Skeletal muscle tissue (tissue), 4 donors: ENCODE data around the gene PADI2. TPM values are rescaled to one million over a fixed set of nuclear protein-coding genes. Genes with fewer than 3 reads are reported as not detected.

Experiments
- H3K27ac ChIP-seq: one replicate; pipeline ENCODE4 v1.7.0; 2013; ENCODE audit warnings: mild to moderate bottlenecking, low read depth, low read length, inconsistent platforms
- H3K27me3 ChIP-seq, 3 donors: one replicate each; pipeline ENCODE4 v1.7.0; 2013; ENCODE audit warnings: low read length in 3 of 3; ENCODE audit not compliant: control insufficient read depth in 3 of 3, insufficient read depth in 3 of 3
- H3K36me3 ChIP-seq, 3 donors: one replicate each; pipeline ENCODE4 v1.7.0; 2013; ENCODE audit warnings: low read length in 3 of 3; ENCODE audit not compliant: control insufficient read depth in 3 of 3, insufficient read depth in 3 of 3
- H3K4me1 ChIP-seq, 3 donors: one replicate each; pipeline ENCODE4 v1.7.0; 2013; ENCODE audit warnings: low read length in 3 of 3, mild to moderate bottlenecking in 3 of 3; ENCODE audit not compliant: control insufficient read depth in 3 of 3, insufficient read depth in 3 of 3
- H3K4me3 ChIP-seq, 3 donors: one replicate each; pipeline ENCODE4 v1.7.0; 2013; ENCODE audit warnings: low read length in 3 of 3
- H3K9ac ChIP-seq, 3 donors: one replicate each; pipeline ENCODE4 v1.7.0; 2013; ENCODE audit warnings: low read length in 3 of 3, mild to moderate bottlenecking in 3 of 3, moderate library complexity in 2 of 3, low read depth in 1 of 3
- H3K9me3 ChIP-seq, 3 donors: one replicate each; pipeline ENCODE4 v1.7.0; 2013; ENCODE audit warnings: low read length in 3 of 3; ENCODE audit not compliant: control insufficient read depth in 3 of 3
- total RNA-seq: library from RNA; depleted of rRNA; stranded (reverse); fragments of >200 nt; gene quantifications from one replicate; pipeline ENCODE4 v1.2.3, GENCODE V29; 2014
- donor health status: Osteomylitis.

PADI2 gene
- total RNA-seq, 1 donor from 2014 or later, result 33.9 TPM

DNA sequence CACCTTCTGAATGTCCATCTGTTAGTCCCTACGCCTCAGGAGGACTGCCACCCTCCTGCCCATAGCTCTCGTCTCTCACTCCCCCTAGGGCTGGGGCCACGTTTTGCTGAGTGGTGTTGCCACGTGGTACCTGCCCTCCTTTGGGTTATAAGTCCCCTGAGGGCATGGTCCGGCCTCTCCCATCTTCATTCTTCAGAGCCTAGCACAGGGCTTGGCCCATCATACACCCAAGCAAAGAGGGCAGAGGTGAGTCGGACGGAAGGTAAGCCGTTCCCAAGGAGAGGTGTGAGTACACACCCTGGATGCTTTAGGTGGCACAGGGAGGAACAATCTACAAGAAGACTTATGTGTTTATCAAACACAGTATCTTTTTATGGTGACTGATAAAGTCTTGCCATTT is 10.9 kb downstream of the PADI2 start:
- Histone ChIP-seq H3K9ac (no peak overlapping the region), H3K4me1 (peaks cover 44 to 60% (median 50%) of the 10 kb centered on the region in 3 donors), H3K27me3 (peaks cover 0 to 2% (median 0%) of the 10 kb centered on the region in 3 donors), H3K4me3 (no peak overlapping the region), H3K9me3 (no peaks in the 10 kb centered on the region), H3K27ac (peak overlapping the region; percentile 30), H3K36me3 (peaks cover 12 to 24% (median 18%) of the 10 kb centered on the region in 3 donors)

- H3K27me3 ChIP-seq, result peaks cover 0 to 2% (median 0%) of the 10 kb centered on the region in 3 donors
- no peaks in the 10 kb centered on the region for H3K9me3 ChIP-seq
- no peak overlapping the region for H3K4me3 ChIP-seq
- peaks cover 34 to 56% (median 50%) of the 10 kb centered on the region in 3 donors for H3K4me1 ChIP-seq
- H3K27ac ChIP-seq, result no peak overlapping the region
- peaks cover 19 to 32% (median 31%) of the 10 kb centered on the region in 3 donors for H3K36me3 ChIP-seq
- H3K9ac ChIP-seq, result no peak overlapping the region
These were observed 14.5 kb downstream of the PADI2 start for GRCh38 chr1:17104782-17105181.

DNA sequence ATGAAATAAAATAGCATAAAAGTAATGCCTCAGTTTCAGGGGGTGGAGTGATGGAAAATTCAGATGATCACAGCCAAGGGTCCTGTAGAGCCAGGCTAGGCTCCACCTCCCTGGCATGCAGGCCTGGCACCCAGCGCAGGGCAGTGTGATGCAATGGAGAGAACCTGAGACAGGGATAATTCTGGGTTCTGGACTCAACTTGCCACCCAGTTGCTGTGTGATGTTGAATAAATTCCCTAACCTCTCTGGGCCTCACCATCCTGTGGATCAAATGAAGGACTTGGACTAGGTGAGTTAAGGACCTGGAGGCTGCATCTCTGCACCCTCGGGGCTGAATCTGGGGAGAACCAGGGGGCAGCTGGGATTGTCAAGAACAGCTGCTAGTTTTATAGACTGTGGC is 17.0 kb downstream of the PADI2 start:
- peaks cover 52 to 61% (median 61%) of the 10 kb centered on the region in 3 donors for H3K4me1 ChIP-seq
- peak overlapping the region; percentile 96 for H3K27ac ChIP-seq
- H3K9me3 ChIP-seq, result no peaks in the 10 kb centered on the region
- H3K27me3 ChIP-seq, result peaks cover 0 to 2% (median 0%) of the 10 kb centered on the region in 3 donors
- H3K36me3 ChIP-seq, result peaks cover 12 to 31% (median 27%) of the 10 kb centered on the region in 3 donors
- H3K4me3 ChIP-seq, result no peak overlapping the region
- H3K9ac ChIP-seq, result peak overlapping the region in 1 of 3 donors; percentile 60

- H3K4me1 ChIP-seq, result peaks cover 55 to 71% (median 67%) of the 10 kb centered on the region in 3 donors
- H3K36me3 ChIP-seq, result peaks cover 18 to 40% (median 36%) of the 10 kb centered on the region in 3 donors
- H3K27ac ChIP-seq, result peak overlapping the region; percentile 96
- no peaks in the 10 kb centered on the region for H3K9me3 ChIP-seq
- peak overlapping the region in 1 of 3 donors; percentile 60 for H3K9ac ChIP-seq
- H3K4me3 ChIP-seq, result peak overlapping the region in 1 of 3 donors; percentile 17
- no peaks in the 10 kb centered on the region for H3K27me3 ChIP-seq
These were observed 18.0 kb downstream of the PADI2 start for GRCh38 chr1:17101261-17101660.

GRCh38 chr1:17099616-17100340 is 19.5 kb downstream of the PADI2 start:
- Histone ChIP-seq H3K9me3 (no peaks in the 10 kb centered on the region), H3K36me3 (peaks cover 25 to 47% (median 43%) of the 10 kb centered on the region in 3 donors), H3K27ac (peak overlapping the region; percentile 96), H3K27me3 (peaks cover 0 to 3% (median 0%) of the 10 kb centered on the region in 3 donors), H3K4me3 (no peak overlapping the region), H3K9ac (peak overlapping the region; percentile 57 to 76 (median 75)), H3K4me1 (peaks cover 68 to 85% (median 81%) of the 10 kb centered on the region in 3 donors)

- Histone ChIP-seq H3K36me3 (peaks cover 27 to 54% (median 46%) of the 10 kb centered on the region in 3 donors), H3K4me1 (peaks cover 78 to 93% (median 91%) of the 10 kb centered on the region in 3 donors), H3K9me3 (no peaks in the 10 kb centered on the region), H3K9ac (peak overlapping the region; percentile 75 to 79 (median 76)), H3K27ac (peak overlapping the region; percentile 96), H3K27me3 (peaks cover 0 to 3% (median 0%) of the 10 kb centered on the region in 3 donors), H3K4me3 (peak overlapping the region in 1 of 3 donors; percentile 35)
These were observed 20.6 kb downstream of the PADI2 start for GRCh38 chr1:17098446-17099317.

DNA sequence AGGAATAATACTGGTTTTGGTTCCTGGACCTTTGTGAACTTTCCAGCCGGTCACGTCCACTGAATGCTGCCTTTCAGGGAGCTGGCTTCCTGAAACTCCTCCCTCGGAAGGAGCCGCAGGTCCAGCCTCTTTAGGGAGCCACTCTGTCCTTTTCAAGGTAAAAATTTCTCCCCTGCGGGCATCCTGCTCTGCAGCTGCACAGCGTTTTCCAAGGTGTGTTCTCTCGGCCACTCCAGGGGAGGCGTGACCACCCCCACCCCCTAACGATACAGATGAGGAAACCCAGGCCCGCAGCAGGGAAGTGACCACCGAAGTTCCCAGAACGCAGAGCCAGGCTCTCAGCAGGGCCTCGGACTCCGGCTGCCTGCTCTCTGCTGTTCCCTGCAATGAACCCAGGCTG is 21.5 kb downstream of the PADI2 start:
- no peaks in the 10 kb centered on the region for H3K9me3 ChIP-seq
- peak overlapping the region in 1 of 3 donors; percentile 13 for H3K4me3 ChIP-seq
- peaks cover 0 to 3% (median 0%) of the 10 kb centered on the region in 3 donors for H3K27me3 ChIP-seq
- peak overlapping the region; percentile 96 for H3K27ac ChIP-seq
- peak overlapping the region; percentile 52 to 79 (median 76) for H3K9ac ChIP-seq
- H3K4me1 ChIP-seq, result peaks cover 79 to 89% (median 88%) of the 10 kb centered on the region in 3 donors
- H3K36me3 ChIP-seq, result peaks cover 29 to 52% (median 46%) of the 10 kb centered on the region in 3 donors

DNA sequence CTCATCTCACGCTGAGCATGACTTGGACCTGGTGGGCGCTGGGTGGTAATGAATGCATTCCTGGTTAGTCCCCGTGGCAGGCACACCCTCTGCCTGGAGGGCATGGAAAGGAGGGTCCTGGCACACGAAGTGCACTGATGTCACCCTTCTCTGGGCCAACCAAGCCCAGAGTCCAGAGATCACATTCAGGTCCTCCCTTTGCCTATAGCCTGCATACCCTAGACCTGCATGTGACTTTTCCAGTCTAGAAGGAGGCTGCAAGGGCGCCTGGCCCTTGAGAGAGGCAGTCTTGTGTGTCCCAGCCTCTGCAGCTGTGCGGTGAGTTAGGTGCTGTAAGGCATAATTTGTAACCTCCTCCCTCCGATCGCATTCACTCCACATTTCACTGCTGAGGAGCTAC is 22.1 kb downstream of the PADI2 start:
- H3K4me3 ChIP-seq, result peak overlapping the region in 2 of 3 donors; percentile 22 to 30
- H3K27ac ChIP-seq, result peak overlapping the region; percentile 96
- peak overlapping the region; percentile 52 to 79 (median 76) for H3K9ac ChIP-seq
- peaks cover 80 to 86% (median 85%) of the 10 kb centered on the region in 3 donors for H3K4me1 ChIP-seq
- peaks cover 29 to 51% (median 45%) of the 10 kb centered on the region in 3 donors for H3K36me3 ChIP-seq
- H3K27me3 ChIP-seq, result peaks cover 0 to 3% (median 0%) of the 10 kb centered on the region in 3 donors
- H3K9me3 ChIP-seq, result no peaks in the 10 kb centered on the region

- H3K4me3 ChIP-seq, result no peak overlapping the region
- H3K27me3 ChIP-seq, result peaks cover 0 to 3% (median 0%) of the 10 kb centered on the region in 3 donors
- peaks cover 84 to 86% (median 85%) of the 10 kb centered on the region in 3 donors for H3K4me1 ChIP-seq
- H3K27ac ChIP-seq, result peak overlapping the region; percentile 96
- H3K9ac ChIP-seq, result peak overlapping the region; percentile 35 to 52 (median 41)
- peaks cover 33 to 54% (median 51%) of the 10 kb centered on the region in 3 donors for H3K36me3 ChIP-seq
- no peaks in the 10 kb centered on the region for H3K9me3 ChIP-seq
These were observed 22.7 kb downstream of the PADI2 start for GRCh38 chr1:17096584-17096983.
